Skeletal muscle tissue (tissue), 4 donors: Measurements from ENCODE around the gene TAF8. TPM values are rescaled to one million over a fixed set of nuclear protein-coding genes. Genes with fewer than 3 reads are reported as not detected.

Experiments
- H3K27ac ChIP-seq: one replicate; pipeline ENCODE4 v1.7.0; 2013; ENCODE audit warnings: mild to moderate bottlenecking, low read depth, low read length, inconsistent platforms
- H3K27me3 ChIP-seq, 3 donors: one replicate each; pipeline ENCODE4 v1.7.0; 2013; ENCODE audit warnings: low read length in 3 of 3; ENCODE audit not compliant: control insufficient read depth in 3 of 3, insufficient read depth in 3 of 3
- H3K36me3 ChIP-seq, 3 donors: one replicate each; pipeline ENCODE4 v1.7.0; 2013; ENCODE audit warnings: low read length in 3 of 3; ENCODE audit not compliant: control insufficient read depth in 3 of 3, insufficient read depth in 3 of 3
- H3K4me1 ChIP-seq, 3 donors: one replicate each; pipeline ENCODE4 v1.7.0; 2013; ENCODE audit warnings: low read length in 3 of 3, mild to moderate bottlenecking in 3 of 3; ENCODE audit not compliant: control insufficient read depth in 3 of 3, insufficient read depth in 3 of 3
- H3K4me3 ChIP-seq, 3 donors: one replicate each; pipeline ENCODE4 v1.7.0; 2013; ENCODE audit warnings: low read length in 3 of 3
- H3K9ac ChIP-seq, 3 donors: one replicate each; pipeline ENCODE4 v1.7.0; 2013; ENCODE audit warnings: low read length in 3 of 3, mild to moderate bottlenecking in 3 of 3, moderate library complexity in 2 of 3, low read depth in 1 of 3
- H3K9me3 ChIP-seq, 3 donors: one replicate each; pipeline ENCODE4 v1.7.0; 2013; ENCODE audit warnings: low read length in 3 of 3; ENCODE audit not compliant: control insufficient read depth in 3 of 3
- total RNA-seq: library from RNA; depleted of rRNA; stranded (reverse); fragments of >200 nt; gene quantifications from one replicate; pipeline ENCODE4 v1.2.3, GENCODE V29; 2014
- donor health status: Osteomylitis.

Gene TAF8
- total RNA-seq, 1 donor from 2014 or later: 17.2 TPM

- H3K9ac ChIP-seq: no peak overlapping the region
- no peak overlapping the region for H3K4me3 ChIP-seq
- peaks cover 32 to 37% (median 34%) of the 10 kb centered on the region in 3 donors for H3K4me1 ChIP-seq
- H3K36me3 ChIP-seq: no peaks in the 10 kb centered on the region
- H3K27me3 ChIP-seq: no peaks in the 10 kb centered on the region
- H3K27ac ChIP-seq: no peak overlapping the region
- H3K9me3 ChIP-seq: no peaks in the 10 kb centered on the region
Observed at GRCh38 chr6:42042108-42042507, 8.2 kb upstream of the TAF8 start.

- Histone ChIP-seq H3K4me1 (peaks cover 47 to 51% (median 49%) of the 10 kb centered on the region in 3 donors), H3K27ac (no peak overlapping the region), H3K9ac (peak overlapping the region in 1 of 3 donors; percentile 11), H3K27me3 (no peaks in the 10 kb centered on the region), H3K9me3 (no peaks in the 10 kb centered on the region), H3K36me3 (no peaks in the 10 kb centered on the region), H3K4me3 (peak overlapping the region in 1 of 3 donors; percentile 35)
Observed at GRCh38 chr6:42043787-42044475, 6.4 kb upstream of the TAF8 start.

- H3K36me3 ChIP-seq: no peaks in the 10 kb centered on the region
- H3K9ac ChIP-seq: peak overlapping the region; percentile 10 to 58 (median 43)
- peak overlapping the region; percentile 40 to 55 (median 54) for H3K4me3 ChIP-seq
- no peaks in the 10 kb centered on the region for H3K9me3 ChIP-seq
- H3K27ac ChIP-seq: peak overlapping the region; percentile 54
- peaks cover 0 to 3% (median 0%) of the 10 kb centered on the region in 3 donors for H3K27me3 ChIP-seq
- peaks cover 52 to 58% (median 52%) of the 10 kb centered on the region in 3 donors for H3K4me1 ChIP-seq
Observed at GRCh38 chr6:42045538-42046460, 4.5 kb upstream of the TAF8 start.

GRCh38 chr6:42046464-42047212 is 3.7 kb upstream of the TAF8 start:
- no peaks in the 10 kb centered on the region for H3K9me3 ChIP-seq
- H3K4me3 ChIP-seq: peak overlapping the region in 1 of 3 donors; percentile 26
- H3K27me3 ChIP-seq: peaks cover 0 to 3% (median 0%) of the 10 kb centered on the region in 3 donors
- peak overlapping the region; percentile 11 for H3K27ac ChIP-seq
- peaks cover 0 to 2% (median 0%) of the 10 kb centered on the region in 3 donors for H3K36me3 ChIP-seq
- peaks cover 52 to 61% (median 54%) of the 10 kb centered on the region in 3 donors for H3K4me1 ChIP-seq
- H3K9ac ChIP-seq: no peak overlapping the region

- H3K4me1 ChIP-seq: peaks cover 52 to 62% (median 53%) of the 10 kb centered on the region in 3 donors
- peaks cover 0 to 2% (median 0%) of the 10 kb centered on the region in 3 donors for H3K36me3 ChIP-seq
- peak overlapping the region in 1 of 3 donors; percentile 26 for H3K4me3 ChIP-seq
- peak overlapping the region; percentile 11 for H3K27ac ChIP-seq
- no peaks in the 10 kb centered on the region for H3K9me3 ChIP-seq
- H3K9ac ChIP-seq: peak overlapping the region in 2 of 3 donors; percentile 16 to 79
- peaks cover 0 to 3% (median 0%) of the 10 kb centered on the region in 3 donors for H3K27me3 ChIP-seq
Observed at GRCh38 chr6:42047213-42047590, 3.1 kb upstream of the TAF8 start.

GRCh38 chr6:42047790-42048405 is 2.4 kb upstream of the TAF8 start:
- Histone ChIP-seq H3K9me3 (no peaks in the 10 kb centered on the region), H3K4me3 (peak overlapping the region; percentile 77 to 81 (median 80)), H3K9ac (peak overlapping the region; percentile 65 to 79 (median 72)), H3K27ac (peak overlapping the region; percentile 51), H3K36me3 (peaks cover 3 to 6% (median 5%) of the 10 kb centered on the region in 3 donors), H3K27me3 (peaks cover 0 to 3% (median 0%) of the 10 kb centered on the region in 3 donors), H3K4me1 (peaks cover 53 to 62% (median 55%) of the 10 kb centered on the region in 3 donors)

GRCh38 chr6:42049116-42049809 is 1.1 kb upstream of the TAF8 start:
- Histone ChIP-seq H3K4me3 (peak overlapping the region; percentile 77 to 81 (median 80)), H3K27me3 (peaks cover 0 to 3% (median 0%) of the 10 kb centered on the region in 3 donors), H3K4me1 (peaks cover 48 to 56% (median 48%) of the 10 kb centered on the region in 3 donors), H3K36me3 (peaks cover 4 to 17% (median 9%) of the 10 kb centered on the region in 3 donors), H3K9ac (peak overlapping the region in 1 of 3 donors; percentile 79), H3K9me3 (no peaks in the 10 kb centered on the region), H3K27ac (no peak overlapping the region)

GRCh38 chr6:42049948-42050296 is 402 bp upstream of the TAF8 start:
- Histone ChIP-seq H3K9ac (peak overlapping the region in 1 of 3 donors; percentile 94), H3K36me3 (peaks cover 5 to 20% (median 13%) of the 10 kb centered on the region in 3 donors), H3K27ac (peak overlapping the region; percentile 86), H3K27me3 (peaks cover 0 to 3% (median 0%) of the 10 kb centered on the region in 3 donors), H3K4me3 (peak overlapping the region in 2 of 3 donors; percentile 61 to 90), H3K9me3 (no peaks in the 10 kb centered on the region), H3K4me1 (peaks cover 45 to 54% (median 47%) of the 10 kb centered on the region in 3 donors)
